Measurements from ENCODE around the gene GABPB1.

GABPB1 gene

GRCh38 chr15:50341616-50342136 is 13.3 kb downstream of the GABPB1 start:
- DNase-seq: no peak

DNA sequence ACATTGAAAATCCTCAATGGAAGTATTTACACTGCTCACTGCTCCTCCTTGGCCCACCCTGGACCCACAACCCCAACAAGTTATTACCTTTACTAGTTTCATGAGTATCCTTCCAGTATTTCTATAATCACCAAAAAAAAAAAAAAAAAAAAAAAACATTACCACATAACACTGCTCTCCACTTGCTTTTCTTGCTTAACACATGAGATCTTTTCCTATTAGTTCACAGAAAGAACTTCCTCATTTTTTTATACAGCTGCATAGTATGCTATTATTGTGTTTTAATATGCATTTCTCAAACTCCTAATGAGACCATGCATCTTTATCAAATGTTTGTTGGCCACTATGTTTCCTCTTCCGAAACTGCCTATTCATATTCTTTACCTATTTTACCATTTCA is 14.6 kb downstream of the GABPB1 start:
- no peak for DNase-seq

GRCh38 chr15:50339717-50340116 is 15.3 kb downstream of the GABPB1 start:
- DNase-seq: no peak

- DNase-seq: no peak
These were observed 19.7 kb downstream of the GABPB1 start for GRCh38 chr15:50335251-50335650.

- DNase-seq: no peak
These were observed 21.8 kb downstream of the GABPB1 start for GRCh38 chr15:50333229-50333628.

DNA sequence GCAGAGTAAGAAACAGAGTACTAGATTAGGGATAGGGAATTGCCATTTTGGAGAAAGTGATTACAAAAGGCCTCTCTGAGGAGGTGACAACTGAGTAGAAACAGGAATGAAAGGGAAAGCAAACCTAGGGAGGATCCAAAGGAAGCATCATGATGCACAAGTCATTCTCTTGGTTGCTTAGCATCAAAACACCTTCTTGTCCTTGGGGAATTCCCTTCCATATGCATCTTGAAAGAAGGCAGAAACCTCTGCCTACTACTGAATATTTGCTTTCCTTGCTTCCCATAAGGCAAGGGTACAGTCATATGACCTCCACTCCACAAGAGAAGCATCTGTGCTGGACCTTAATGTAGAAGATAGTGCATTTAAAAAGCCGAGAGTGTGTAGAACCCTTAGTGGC is 24.1 kb downstream of the GABPB1 start:
- DNase-seq: no peak

- DNase-seq: no peak
These were observed 26.9 kb downstream of the GABPB1 start for GRCh38 chr15:50328116-50328515.

DNA sequence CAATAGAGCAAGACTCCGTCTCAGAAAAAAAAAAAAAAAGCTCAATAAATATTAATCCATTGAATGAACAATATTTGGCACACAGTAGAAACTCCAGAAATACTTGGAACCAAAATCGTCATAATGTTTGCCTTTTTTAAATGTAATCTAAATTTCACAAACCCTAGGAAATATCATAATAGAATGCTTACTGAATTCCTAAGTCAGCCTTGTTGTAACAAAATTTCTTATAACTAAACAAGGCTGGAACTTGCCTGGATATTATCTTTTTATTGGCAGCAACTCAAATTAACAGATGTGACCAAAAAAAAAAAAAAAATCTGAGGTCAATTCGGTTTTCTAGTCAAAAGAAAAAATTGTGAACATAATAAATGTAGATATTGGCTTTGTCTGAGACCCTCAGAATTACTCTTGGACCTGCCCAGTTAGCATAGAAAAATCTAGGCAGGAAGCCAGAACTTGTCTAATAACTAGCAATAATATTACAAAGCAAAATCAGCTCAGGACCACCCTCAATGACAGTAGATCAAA is 33.3 kb downstream of the GABPB1 start:
- no peak for DNase-seq

- no peak for DNase-seq
These were observed 34.5 kb downstream of the GABPB1 start for GRCh38 chr15:50320504-50320903.

DNA sequence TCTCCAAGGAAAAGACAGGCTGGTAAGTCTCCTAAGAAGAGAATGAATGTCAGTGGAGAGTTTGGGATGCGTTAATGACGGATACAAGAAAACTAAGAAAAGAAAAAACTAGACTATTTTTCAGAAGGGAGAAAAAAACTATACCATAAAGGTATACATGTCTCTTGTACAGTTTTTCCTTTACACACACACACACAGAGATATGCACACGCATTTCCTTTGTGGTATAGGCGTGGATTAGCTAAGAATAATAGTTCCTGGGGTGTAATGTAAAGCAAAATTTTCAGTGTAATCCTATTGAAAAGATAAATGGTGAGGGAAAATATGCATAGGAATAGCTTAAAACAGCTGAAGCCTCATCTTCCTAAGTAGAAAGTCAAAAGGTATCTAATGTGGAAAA is 36.3 kb downstream of the GABPB1 start:
- no peak for DNase-seq

DNA sequence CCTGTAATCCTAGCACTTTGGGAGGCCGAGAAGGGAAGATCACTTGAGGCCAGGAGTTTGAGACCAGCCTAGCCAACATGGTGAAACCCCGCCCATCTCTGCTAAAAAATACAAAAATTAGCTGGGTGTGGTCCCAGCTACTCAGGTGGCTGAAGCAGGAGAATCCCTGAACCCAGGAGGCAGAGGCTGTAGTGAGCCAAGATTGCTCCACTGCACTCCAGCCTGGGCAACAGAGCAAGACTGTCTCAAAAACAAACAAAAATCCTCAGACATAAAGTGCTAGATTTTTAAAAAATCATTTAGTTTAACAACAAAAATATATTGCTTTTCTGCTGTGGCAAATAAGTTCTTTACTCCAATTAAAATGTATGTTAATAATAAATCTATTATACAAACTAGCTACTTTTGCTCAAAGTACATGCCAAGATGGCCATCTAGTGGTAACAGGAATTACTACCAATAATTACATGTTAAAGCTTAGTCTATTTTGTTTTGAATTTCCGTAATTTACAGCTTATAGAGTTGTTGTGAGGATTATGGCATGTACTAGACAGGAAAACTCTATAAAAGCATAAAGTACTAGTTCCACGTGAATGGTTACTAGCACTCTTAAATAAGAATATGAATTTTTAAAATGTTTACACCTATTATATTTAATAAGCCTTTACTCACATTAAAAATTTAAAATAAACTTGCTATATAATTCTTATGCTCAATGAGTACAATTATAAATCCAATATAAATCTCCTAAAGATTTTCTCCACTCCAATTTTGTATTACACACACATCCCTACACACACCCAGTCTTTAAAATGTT is 39.0 kb downstream of the GABPB1 start:
- DNase-seq: no peak

- no peak for DNase-seq
These were observed 42.4 kb downstream of the GABPB1 start for GRCh38 chr15:50312636-50313035.

- no peak for DNase-seq
These were observed 47.2 kb downstream of the GABPB1 start for GRCh38 chr15:50307799-50308198.

DNA sequence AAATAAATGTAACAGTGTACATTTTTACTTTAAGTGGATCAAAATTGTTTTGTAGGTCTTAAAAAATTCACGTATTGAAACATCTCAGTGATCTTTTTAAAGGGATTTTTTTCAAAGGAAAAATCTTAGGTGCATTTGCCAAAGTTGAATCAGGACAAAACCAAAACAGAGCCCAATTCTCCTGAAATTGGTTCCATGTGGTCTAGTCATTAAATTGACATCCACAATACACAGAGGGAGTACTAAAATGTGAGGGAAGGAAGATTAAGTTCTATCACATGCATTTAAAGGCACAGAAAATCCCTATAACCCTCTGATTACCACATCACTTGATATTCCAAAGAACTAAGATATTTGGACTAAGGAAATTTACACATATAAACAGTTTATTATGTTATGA is 50.2 kb downstream of the GABPB1 start:
- DNase-seq: no peak

DNA sequence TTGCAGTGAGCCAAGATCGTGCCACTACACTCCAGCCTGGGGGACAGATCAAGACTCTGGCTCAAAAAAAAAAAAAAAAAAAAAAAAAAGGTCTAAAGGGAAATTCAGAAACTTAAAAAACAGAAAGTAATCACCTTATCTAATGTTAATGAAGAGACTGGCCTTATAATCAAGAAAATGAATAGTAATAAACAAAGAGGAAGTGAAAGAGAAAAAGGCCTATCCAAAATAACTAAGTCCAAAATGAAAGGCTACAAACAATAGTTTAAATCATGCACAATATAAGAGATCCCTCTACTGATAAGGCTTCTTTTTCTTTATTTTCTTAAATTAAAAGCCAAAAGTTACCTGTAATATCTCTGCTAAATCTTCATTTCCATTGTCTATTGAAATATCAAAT is 52.4 kb downstream of the GABPB1 start:
- DNase-seq: no peak

GRCh38 chr15:50298340-50298739 is 56.7 kb downstream of the GABPB1 start:
- no peak for DNase-seq

GRCh38 chr15:50295966-50296365 is 59.0 kb downstream of the GABPB1 start:
- no peak for DNase-seq

- DNase-seq: no peak
These were observed 65.2 kb downstream of the GABPB1 start for GRCh38 chr15:50289749-50290148.

GRCh38 chr15:50287324-50288116 is 67.5 kb downstream of the GABPB1 start:
- DNase-seq: no peak

GRCh38 chr15:50281427-50281826 is 73.6 kb downstream of the GABPB1 start:
- DNase-seq: no peak

DNA sequence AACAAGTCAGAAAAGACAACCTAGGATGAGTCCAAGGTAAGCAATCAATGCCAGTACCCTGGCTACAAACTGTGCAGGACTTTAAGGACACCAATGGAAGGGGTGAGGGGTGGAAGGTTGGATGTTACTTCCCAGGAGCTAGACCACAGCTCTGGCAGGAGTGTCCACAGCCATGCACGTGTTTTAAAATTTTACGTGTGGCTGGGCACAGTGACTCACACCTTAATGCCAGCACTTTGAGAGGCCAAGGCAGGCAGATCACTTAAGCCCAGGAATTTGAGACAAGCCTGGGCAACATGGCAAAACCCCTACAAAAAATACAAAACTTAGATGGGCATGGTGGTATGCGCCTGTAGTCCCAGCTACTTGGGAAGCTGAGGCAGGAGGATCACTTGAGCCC is 74.7 kb downstream of the GABPB1 start:
- no peak for DNase-seq

DNA sequence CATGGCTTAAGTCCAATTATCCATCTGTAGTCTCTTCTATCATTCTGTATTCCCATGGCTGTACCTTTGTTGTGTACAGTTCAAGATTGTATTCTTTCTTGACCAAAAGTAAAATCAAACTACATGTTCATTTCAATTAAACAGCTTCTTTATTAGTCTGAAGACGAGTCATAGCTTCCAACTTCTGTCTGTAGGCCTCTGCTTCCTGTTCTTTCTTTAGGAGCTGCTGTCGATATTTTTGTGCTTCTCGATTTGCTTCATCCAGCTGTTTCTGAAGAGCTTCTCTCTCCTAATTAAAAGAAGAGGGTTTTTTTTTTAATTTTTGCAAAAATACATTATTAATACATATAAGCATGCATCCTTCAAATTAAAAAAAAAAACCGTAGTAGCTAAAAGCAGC is 76.5 kb downstream of the GABPB1 start:
- DNase-seq: no peak

GRCh38 chr15:50277370-50277769 is 77.6 kb downstream of the GABPB1 start:
- no peak for DNase-seq

GRCh38 chr15:50275908-50276307 is 79.1 kb downstream of the GABPB1 start:
- DNase-seq: no peak

Measured in cortex of kidney (tissue), 1 donor.